ENCODE results near the gene SF3B3. TPM values are rescaled to one million over a fixed set of nuclear protein-coding genes. Genes with fewer than 3 reads are reported as not detected.

Gene SF3B3
- total RNA-seq, 1 donor from 2014 or later, result 205 TPM

DNA sequence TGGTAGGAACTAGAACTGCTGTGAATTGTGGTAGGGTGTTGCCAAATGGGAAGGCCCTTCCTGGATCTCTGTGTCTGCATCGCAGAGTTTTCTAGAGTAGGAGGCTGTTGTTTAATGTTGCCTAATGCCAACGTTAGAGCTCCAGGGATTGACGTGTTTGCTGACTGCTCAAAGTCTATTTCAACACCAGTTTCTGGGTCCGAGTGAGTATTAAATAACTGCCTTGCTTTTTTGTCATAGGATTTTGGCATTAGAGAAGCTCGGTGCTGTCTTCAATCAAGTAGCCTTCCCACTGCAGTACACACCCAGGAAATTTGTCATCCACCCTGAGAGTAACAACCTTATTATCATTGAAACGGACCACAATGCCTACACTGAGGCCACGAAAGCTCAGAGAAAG, 40.0 kb downstream of the SF3B3 start:
- no peak for DNase-seq (ENCODE audit: low spot score)

DNA sequence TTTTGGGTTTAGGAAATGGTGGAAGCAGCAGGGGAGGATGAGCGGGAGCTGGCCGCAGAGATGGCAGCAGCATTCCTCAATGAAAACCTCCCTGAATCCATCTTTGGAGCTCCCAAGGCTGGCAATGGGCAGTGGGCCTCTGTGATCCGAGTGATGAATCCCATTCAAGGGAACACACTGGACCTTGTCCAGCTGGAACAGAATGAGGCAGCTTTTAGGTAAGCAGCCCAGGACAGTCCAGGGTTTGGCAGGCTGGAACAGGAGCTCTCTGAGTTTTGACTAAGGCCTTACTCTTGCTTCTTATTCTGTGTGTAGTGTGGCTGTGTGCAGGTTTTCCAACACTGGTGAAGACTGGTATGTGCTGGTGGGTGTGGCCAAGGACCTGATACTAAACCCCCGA, 41.4 kb downstream of the SF3B3 start:
- no peak for DNase-seq (ENCODE audit: low spot score)

DNA sequence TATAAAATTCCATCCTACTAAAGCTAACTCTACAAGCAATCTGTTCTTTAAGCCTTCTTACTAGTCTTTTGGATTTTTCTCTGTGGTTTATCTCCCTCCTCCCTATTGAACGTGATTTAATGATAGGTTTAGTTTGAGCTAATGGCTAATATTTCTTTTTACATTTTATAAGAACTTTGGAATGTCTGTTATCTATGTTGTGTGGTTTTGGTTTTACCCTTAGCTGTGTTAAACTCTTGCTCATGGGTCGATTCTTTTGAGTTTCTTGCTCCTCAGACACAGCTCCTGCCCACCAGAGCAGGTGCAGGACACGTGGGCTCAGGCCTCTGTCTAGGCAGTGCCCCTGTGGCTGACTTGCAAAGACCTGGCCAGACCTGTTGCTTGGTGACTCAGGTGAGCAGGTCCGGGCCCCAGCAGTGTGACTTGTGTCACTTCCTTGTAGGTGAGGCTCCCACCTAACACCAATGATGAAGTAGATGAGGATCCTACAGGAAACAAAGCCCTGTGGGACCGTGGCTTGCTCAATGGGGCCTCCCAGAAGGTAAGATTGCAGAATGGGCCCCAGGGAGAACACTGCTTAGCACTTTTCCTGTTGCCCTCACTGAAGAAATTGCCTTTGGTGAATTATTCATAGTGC, 45.1 kb downstream of the SF3B3 start:
- peak; percentile 84 for DNase-seq (ENCODE audit: low spot score)

DNA sequence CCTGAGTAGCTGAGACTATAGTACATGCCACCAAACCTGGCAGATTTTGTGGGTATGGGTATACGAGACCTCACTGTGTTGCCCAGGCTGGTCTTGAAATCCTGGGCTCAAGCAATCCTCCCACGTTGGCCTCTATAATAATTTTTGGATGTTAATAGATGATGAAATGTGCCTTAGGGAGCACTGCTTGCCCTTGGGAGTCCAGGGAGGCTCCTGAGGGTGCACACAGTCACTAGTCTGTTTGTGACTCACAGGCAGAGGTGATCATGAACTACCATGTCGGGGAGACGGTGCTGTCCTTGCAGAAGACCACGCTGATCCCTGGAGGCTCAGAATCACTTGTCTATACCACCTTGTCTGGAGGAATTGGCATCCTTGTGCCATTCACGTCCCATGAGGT, 46.1 kb downstream of the SF3B3 start:
- DNase-seq (ENCODE audit: low spot score), result peak; percentile 35

DNA sequence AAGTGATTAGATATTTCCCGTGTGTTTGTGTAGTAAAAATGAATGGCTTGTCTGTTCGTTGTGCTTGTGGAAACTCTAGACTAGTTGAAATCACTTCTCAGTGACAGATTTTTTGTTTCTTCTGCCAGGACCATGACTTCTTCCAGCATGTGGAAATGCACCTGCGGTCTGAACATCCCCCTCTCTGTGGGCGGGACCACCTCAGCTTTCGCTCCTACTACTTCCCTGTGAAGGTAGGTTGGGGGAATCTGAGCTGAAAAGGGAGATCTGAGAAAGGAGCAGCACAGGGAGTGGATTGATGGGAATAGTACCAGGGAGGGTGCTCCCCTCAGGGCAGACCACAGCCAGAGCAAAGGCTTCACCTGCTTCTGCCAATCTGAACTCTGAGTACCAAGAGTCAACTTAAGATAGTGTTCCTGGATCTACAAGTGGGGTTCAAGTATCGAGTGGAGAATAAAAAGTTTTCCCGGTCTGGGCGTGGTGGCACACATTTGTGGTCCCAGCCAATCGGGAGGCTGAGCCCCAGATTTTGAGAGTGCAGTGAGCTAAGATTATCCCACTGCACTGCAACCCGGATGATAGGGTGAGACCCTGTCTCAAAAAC, 47.5 kb downstream of the SF3B3 start:
- peak; percentile 39 for DNase-seq (ENCODE audit: low spot score)

DNA sequence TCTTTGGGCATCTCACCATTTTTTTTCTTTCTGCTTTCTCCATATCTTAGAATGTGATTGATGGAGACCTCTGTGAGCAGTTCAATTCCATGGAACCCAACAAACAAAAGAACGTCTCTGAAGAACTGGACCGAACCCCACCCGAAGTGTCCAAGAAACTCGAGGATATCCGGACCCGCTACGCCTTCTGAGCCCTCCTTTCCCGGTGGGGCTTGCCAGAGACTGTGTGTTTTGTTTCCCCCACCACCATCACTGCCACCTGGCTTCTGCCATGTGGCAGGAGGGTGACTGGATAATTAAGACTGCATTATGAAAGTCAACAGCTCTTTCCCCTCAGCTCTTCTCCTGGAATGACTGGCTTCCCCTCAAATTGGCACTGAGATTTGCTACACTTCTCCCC, 48.0 kb downstream of the SF3B3 start:
- peak; percentile 51 for DNase-seq (ENCODE audit: low spot score)

DNA sequence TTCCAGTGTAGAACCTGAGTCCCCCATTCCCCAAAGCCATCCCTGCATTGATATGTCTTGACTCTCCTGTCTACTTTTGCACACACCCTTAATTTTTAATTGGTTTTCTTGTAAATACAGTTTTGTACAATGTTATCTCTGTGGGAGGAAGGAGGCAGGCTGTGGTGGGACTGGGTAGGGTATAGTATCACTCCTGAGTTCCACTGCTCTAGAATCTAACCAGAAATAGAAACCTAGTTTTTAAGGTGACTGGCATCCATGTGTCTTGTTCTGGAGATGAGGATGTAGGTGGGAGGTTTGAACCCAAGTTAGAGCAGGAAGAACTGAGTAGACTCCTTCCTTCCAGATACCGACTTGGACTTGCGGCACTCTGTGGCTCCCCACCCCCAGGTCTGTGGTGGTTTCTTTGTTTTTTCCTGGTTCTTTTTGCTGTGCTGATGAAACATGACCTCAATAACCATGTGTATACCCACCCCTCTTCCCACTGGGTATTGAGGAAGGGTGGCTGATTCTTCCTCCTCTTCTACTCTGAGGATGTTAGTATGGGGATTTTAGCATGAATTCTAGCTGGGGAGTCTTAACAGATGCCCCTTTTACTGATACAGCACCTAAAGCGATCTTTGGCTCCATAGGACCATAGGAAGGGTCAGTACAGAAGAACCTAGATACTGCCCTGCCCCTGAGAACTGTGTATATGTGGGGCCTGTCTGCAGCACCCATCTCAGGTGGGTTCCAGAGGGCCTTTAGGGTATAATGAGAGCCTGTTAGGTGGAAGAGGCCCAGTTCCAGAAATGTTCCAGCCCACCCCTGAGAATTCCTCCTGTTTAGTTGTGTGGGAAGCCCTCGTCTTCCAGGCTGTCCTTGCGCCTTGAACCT, 48.7 kb downstream of the SF3B3 start:
- no peak for DNase-seq (ENCODE audit: low spot score)

DNA sequence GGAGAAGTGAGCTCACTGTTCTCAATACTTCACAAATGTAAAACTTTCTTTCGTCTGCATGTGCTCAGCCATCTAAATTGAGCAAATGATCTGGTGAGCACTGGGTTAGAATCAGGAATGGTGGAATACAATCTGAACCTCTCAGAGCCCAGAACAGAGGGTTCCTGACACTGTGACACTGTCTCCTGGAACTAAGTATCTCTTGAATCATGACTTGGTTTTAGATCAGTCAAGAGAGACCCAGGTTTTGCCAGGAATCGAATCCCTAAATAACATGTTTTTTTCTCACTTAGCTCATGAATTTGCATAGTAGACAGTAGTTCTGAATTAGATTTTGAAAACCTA, 49.3 kb downstream of the SF3B3 start:
- DNase-seq (ENCODE audit: low spot score), result no peak

DNA sequence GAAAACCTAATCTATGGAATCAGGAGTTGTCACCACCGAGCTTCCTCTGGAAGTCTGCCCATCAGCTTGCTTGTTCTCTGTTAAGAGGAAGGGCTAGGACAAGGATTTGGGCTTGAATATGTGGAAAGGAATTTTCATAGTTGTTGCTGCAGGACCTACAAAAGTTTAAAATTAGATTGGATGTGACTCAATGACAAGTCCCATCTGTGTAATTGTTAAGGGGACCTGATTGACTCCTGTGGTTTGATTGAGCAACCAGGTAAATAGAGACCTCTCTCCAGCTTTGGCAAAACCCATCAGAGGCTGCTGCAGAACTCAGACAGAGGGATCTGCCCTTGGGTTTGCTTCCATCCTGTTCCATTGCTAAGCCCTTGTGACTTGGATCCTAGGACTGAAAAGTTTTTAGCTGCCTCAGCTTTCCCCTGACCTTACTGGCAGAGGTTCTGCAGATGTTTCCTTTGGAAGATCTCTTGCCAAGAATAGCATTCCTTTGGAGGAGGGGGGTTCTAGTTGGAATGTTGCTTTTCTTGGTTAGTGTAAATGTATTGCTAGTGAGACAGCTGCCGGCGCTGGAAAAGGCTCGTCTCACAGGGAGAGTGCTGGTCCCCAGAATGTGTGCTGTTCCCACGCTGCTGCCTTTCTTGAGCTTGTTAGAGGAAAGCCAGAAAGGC, 50.0 kb downstream of the SF3B3 start:
- peak; percentile 74 for DNase-seq (ENCODE audit: low spot score)

DNA sequence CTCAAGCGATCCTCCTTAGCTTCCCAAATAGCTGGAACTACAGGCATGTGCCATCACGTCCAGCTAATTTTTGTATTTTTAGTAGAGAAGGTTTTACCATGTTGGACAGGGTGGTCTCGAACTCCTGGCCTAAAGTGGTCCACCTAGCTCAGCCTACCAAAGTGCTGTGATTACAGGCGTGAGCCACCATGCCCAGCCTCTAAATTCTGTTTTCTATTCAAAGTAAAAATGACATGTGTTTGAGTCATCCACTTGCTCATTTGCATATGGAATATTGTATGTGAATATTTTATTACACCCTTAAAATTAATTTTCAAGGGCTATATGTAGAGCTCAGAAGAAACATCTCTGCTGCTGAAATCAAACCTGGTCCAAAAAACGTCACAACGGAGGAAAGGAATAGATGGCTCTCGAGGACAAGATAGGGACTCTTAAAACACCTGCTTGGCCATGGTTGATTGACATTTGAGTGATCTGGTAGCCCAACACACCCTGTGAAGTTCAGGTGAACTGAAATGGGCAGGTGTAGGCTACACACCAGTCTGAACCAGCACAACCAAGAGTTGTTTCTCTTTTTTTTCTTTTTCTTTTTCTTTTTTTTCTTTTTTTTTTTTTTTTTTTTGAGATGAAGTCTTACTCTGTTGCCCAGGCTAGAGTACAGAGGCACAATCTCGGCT, 51.1 kb downstream of the SF3B3 start:
- DNase-seq (ENCODE audit: low spot score), result peak; percentile 14

DNA sequence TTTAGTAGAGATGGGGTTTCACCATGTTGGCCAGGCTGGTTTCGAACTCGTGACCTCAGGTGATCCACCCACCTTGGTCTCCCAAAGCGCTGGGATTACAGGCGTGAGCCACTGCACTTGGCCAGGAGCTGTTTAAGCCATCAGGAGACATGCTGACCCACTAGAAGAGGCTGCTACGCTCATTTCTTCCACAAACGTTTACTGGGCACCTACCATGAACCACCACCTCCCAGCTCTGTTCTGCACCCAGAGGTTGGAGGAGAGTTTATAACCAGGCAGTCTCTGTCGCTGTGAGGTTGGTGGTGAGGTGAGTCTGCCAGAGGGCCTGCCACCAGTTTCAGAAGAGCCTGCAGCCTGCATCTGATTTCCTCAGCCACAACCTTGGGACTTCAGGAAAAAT, 51.8 kb downstream of the SF3B3 start:
- peak; percentile 68 for DNase-seq (ENCODE audit: low spot score)

DNA sequence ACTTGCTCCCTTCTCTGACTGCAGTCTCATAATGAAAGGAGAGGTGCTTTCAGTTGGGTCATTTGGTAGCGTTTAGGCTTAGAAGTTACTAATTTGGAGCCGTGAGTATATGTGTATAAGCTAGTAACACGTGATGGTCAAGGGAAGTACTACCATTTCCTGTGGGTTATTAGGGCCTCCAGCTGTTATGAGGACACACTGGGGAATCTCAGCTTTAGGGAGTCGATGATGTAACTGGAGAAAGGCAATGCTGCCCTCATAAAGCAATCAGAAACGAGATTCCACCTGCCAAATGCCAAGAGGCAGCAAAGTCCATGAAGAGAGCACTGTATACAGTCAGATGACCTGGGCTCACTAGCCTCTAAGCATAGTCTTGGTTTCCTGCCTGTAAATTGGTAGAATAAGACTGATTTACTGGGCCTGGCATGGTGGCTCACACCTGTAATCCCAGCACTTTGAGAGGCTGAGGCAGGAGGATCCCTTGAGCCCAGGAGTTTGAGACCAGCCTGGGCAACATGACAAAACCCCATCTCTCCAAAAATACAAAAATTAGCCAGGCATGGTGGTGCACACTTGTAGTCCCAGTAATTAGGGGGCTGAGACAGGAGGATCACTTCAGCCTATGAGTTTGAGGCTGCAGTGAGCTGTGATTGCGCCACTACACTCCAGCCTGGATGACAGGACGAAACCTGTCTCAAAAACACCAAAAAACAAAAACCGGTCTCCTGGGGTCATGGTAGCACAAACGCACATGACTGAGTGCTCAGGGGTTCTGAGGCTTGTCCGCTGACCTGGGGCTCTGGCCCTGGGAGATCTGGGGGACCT, 53.0 kb downstream of the SF3B3 start:
- DNase-seq (ENCODE audit: low spot score), result peak; percentile 51

DNA sequence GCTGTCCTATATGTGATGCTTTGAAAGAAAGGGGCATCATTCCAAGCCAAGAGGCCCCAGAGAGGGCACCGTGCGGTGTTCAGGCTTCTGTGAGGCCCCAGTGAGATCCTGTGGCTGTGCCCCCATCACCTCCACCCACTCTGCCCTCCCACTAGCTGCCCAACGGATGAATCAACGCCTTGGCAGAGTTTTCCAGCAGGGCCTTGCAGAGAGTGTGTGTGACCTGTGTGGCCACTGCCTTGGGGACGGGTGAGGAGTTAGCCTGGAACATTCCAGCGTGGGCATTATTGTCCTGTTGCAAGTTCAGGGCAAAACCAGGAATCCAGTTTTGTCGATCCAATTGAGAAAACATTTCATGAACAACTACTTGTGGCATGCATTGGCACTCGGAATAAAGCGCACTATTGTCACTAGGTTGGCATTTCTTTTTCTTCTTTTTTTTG, 53.7 kb downstream of the SF3B3 start:
- DNase-seq (ENCODE audit: low spot score), result peak; percentile 79

DNA sequence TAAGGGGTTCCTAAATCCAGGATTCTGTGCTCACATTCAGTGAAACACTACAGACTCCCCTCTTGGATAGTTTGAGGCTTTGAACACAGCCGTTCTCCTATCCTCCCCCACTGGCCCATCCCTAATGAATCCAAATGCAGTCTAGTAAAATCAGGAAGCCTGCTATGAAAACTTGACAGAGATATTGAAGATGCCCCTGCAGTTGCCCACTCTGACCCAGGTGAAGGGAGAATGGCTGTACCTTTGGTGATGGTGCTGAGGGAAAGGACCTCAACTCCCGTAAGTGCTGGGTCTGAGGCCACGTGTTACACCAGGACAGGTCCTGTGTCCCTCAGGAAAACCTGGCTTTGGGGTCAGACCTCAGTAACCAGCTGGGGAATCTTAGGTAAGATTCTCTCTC, 54.4 kb downstream of the SF3B3 start:
- DNase-seq (ENCODE audit: low spot score), result peak; percentile 20

DNA sequence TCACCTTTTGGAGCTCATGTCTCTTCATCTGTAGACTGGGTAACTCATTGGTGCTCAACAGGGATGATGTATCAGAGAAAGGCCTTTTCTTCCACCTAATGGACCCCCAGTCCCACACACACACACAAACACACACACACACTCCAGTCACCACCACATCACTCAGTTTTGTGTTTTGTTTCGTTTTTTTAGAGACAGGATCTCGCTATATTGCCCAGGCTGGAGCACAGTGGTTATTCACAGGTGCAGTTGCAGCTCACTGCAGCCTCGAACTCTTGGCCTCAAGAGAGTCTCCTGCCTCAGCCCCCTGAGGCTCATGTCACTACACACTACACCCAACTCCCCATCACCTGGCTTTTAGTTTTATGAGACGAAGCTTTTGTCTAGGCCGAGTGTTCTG, 55.6 kb downstream of the SF3B3 start:
- DNase-seq (ENCODE audit: low spot score), result no peak

DNA sequence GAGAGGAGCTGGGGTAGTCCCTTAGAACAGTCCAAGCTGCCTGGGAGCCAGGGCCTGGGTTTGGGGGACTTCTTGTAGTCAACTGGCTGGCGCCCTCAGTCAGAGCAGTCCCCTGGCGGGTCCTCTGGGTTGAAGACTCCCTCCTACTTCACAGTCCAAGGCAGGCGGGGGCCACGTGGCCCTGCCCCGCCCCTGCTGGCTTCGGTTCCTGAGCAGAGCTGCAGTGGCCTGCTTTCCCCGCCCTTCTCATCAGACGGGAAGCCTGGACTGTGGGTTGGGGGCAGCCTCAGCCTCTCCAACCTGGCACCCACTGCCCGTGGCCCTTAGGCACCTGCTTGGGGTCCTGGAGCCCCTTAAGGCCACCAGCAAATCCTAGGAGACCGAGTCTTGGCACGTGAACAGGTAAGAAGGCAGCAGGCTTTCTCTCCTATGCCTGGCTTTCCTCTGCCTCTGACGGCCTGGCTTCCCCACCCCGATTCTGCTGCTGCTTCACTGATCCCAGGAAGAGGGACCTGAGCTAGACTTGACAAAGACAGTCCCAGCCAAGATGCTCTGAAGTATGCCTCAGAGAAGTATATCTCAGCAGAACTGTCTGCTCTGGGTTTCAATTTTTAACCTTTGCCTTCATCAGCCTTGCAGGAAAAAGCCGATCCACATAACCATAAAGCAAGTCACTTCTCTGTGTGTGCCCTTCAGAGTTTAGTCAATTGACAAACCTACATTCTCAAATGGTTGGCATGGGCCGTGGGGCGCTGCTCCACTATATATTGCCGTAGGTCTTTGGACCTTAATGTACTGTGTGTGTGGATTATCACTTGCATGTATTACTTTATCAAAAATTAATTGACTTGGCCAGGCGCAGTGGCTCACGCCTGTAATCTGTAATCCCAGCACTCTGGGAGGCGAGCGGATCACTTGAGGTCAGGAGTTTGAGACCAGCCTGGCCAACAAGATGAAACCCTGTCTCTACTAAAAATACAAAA, 56.3 kb downstream of the SF3B3 start:
- DNase-seq (ENCODE audit: low spot score), result no peak

DNA sequence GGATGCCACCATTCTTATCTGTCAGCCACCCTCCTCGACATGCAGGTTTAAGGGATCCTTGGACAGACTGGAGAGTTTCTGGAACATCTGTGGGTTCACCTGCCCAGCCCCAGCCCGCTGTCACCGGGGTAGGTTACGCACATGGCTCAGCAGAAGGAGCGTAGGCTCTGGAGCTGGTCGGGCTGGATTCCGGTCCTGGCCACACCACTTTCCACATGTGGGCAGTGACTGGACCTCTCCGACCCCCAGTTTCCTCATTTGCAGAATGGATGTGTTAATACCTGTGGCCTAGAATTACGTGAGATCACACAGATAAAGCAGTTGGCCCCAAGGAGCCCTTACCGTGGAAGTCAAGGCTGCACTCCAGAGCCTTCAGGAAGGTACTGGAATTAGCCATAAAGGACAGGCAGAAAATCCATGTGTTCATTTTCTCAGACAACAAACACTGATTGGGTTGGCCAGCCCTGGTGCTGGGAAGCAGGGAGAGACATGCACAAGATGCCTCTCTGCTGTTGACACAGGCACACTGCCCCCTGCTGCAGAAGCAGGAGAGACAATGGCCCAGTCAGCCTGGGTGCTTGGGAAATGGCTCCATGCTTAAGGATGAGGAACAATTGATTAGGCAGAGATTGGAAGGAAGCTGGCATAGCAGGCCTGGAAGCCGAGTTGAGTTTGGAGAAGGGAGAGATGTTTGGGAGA, 58.8 kb downstream of the SF3B3 start:
- no peak for DNase-seq (ENCODE audit: low spot score)

DNA sequence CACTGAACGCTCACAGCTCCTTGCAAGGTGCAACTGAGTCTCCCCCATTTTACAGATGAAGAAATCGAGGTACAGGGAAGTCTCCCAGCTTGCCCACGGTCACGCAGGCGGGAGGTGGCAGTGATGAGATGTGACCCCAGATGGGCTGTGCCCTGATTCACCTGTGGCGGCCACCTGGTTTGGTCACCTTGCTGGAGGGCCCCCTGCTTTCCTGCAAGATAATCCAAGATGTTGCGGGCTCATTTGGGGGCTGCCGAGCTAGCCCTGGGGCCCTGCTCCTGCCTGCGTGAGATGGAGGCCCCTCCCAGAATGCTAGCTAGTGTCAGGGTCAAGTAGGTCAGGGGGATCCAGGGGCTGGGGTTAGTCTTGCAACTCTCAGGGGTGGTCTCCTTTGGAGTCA, 63.1 kb downstream of the SF3B3 start:
- DNase-seq (ENCODE audit: low spot score), result no peak

DNA sequence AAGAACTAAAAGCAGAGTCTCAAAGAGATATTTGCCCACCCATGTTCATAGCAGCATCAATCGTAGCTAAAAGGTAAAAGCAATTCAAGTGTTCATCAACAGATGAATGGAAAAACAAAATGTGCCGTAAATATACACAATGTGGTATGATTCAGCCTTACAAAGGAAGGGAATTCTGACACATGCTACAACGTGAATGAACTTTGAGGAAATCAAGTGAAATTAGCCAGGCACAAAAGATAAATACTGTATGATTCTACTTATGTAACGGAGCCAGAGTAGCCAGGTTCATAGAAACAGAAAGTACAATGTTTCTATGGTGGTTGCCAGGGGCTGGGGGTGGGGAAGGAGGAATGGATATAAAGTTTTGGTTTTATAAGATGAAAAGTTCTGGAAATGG, 64.9 kb downstream of the SF3B3 start:
- DNase-seq (ENCODE audit: low spot score), result no peak

Measured in mesenteric fat pad (tissue), 1 donor.